ENCODE measurements around the gene GUK1.
"Not testable (repeated sequence)": the region's sequence is repeated elsewhere in the genome, so short reads cannot be mapped to it uniquely, and the experiment has no call there.

Gene GUK1

GRCh38 chr1:228182296-228183030 is 42.4 kb downstream of the GUK1 start:
- H3K4me3 ChIP-seq (ENCODE audit: low read depth, low read length): no peak overlapping the region
- ChIA-PET POLR2A (no interaction called here), CTCF (interaction anchor here (6.8 kb wide), 1 partner anchor 16 kb away, joined by 47 read pairs; the partner anchor contains the start of gene IBA57)
- TF ChIP-seq, protein P1, sequence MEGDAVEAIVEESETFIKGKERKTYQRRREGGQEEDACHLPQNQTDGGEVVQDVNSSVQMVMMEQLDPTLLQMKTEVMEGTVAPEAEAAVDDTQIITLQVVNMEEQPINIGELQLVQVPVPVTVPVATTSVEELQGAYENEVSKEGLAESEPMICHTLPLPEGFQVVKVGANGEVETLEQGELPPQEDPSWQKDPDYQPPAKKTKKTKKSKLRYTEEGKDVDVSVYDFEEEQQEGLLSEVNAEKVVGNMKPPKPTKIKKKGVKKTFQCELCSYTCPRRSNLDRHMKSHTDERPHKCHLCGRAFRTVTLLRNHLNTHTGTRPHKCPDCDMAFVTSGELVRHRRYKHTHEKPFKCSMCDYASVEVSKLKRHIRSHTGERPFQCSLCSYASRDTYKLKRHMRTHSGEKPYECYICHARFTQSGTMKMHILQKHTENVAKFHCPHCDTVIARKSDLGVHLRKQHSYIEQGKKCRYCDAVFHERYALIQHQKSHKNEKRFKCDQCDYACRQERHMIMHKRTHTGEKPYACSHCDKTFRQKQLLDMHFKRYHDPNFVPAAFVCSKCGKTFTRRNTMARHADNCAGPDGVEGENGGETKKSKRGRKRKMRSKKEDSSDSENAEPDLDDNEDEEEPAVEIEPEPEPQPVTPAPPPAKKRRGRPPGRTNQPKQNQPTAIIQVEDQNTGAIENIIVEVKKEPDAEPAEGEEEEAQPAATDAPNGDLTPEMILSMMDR (IDR thresholded peaks at IDR 0.05; ENCODE audit: insufficient read depth, low read length, missing control alignments): no peak
- no peak for DNase-seq (ENCODE audit: low read depth, low spot score)

DNA sequence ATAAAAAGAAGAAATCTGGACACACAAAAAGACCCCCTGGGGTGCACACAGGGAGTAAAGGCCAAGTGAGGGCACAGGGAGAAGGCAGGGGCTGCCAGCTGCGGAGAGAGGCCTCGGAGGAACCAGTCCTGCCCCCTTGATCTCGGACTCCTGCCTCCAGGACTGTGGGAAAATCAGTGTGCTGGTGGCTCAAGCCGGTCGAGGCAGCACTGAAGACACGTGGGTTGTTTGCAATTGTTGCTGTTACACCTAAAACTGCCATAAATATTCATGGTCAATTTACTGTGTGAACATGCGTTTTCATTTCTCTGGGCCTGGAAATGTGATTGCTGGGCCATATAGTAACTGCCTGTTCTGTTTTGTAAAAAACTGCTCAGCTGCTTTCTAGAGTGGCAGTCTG is 44.1 kb downstream of the GUK1 start:
- H3K4me3 ChIP-seq (ENCODE audit: low read depth, low read length): no peak overlapping the region
- TF ChIP-seq, protein P1 (IDR thresholded peaks at IDR 0.05; ENCODE audit: insufficient read depth, low read length, missing control alignments): no peak
- POLR2A ChIA-PET: no interaction called here
- CTCF ChIA-PET: no interaction called here
- no peak for DNase-seq (ENCODE audit: low read depth, low spot score)

- ChIA-PET CTCF (no interaction called here), POLR2A (no interaction called here)
- TF ChIP-seq, protein P1 (IDR thresholded peaks at IDR 0.05; ENCODE audit: insufficient read depth, low read length, missing control alignments): no peak
- H3K4me3 ChIP-seq (ENCODE audit: low read depth, low read length): no peak overlapping the region
- no peak for DNase-seq (ENCODE audit: low read depth, low spot score)
Measured at GRCh38 chr1:228185641-228185965, 45.5 kb downstream of the GUK1 start.

- CTCF ChIA-PET; DNase-seq (ENCODE audit: low read depth, low spot score); H3K4me3 ChIP-seq (ENCODE audit: low read depth, low read length); POLR2A ChIA-PET: not testable (repeated sequence)
Measured at GRCh38 chr1:228188249-228188648, 48.2 kb downstream of the GUK1 start.

DNA sequence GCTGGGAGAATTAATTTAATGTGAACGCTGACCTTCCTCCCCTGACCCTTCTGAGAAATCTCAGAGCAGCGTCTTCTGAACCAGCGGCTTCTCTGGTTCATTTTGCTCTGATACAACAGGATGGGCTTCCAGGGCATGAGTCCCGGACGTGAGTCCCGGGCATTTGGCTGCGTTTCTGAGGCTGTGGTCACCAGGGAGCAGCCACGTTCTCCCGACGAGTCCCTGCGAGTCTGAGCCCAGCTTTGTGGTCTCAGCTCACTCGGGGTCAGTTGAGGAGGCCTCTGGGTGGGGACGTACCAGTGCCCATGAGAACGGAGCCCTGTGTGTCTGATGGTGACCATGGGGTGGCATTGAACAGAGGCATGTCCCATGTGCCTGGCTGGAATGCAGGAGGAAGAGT is 50.1 kb downstream of the GUK1 start:
- DNase-seq (ENCODE audit: low read depth, low spot score): no peak
- no peak overlapping the region for H3K4me3 ChIP-seq (ENCODE audit: low read depth, low read length)
- ChIA-PET POLR2A (no interaction called here), CTCF (no interaction called here)
- TF ChIP-seq, protein P1 (IDR thresholded peaks at IDR 0.05; ENCODE audit: insufficient read depth, low read length, missing control alignments): no peak

- TF ChIP-seq, protein P1 (IDR thresholded peaks at IDR 0.05; ENCODE audit: insufficient read depth, low read length, missing control alignments): no peak
- no peak for DNase-seq (ENCODE audit: low read depth, low spot score)
- CTCF ChIA-PET: no interaction called here
- POLR2A ChIA-PET: no interaction called here
- no peak overlapping the region for H3K4me3 ChIP-seq (ENCODE audit: low read depth, low read length)
Measured at GRCh38 chr1:228190778-228191177, 50.7 kb downstream of the GUK1 start.

- POLR2A ChIA-PET: no interaction called here
- CTCF ChIA-PET: no interaction called here
- DNase-seq (ENCODE audit: low read depth, low spot score): no peak
- TF ChIP-seq, protein P1 (IDR thresholded peaks at IDR 0.05; ENCODE audit: insufficient read depth, low read length, missing control alignments): no peak
- H3K4me3 ChIP-seq (ENCODE audit: low read depth, low read length): no peak overlapping the region
Measured at GRCh38 chr1:228194436-228194835, 54.4 kb downstream of the GUK1 start.

Measured in AG04449 (cell line).